ENCODE results near the gene OBSCN.
"Not testable (repeated sequence)": the region's sequence is repeated elsewhere in the genome, so short reads cannot be mapped to it uniquely, and the experiment has no call there.

OBSCN gene

DNA sequence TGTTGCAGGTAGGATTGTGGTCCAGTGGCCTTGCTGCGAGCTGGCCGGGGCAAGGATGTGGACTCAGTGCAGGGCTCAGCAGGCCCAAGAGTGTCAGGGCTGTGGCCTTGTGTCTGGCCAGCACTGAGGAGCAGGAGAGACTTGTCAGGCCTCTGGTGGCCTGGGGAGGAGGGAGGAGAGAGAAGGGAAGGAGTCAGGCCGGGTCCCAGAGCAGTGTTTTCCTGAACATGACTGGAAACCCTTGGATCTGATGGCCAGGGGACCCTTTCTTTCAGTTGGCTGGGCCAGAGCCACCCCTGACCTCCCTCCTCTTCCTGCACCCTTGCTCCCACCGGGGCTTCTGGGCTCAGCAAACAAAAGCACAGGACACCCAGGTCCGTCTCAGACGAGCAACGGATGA, 37.2 kb upstream of the OBSCN start:
- DNase-seq (ENCODE audit: low read depth in 2 of 2), result no peak

- no peak for DNase-seq (ENCODE audit: low read depth in 2 of 2)
Measured at GRCh38 chr1:228171221-228171891, 36.5 kb upstream of the OBSCN start.

DNA sequence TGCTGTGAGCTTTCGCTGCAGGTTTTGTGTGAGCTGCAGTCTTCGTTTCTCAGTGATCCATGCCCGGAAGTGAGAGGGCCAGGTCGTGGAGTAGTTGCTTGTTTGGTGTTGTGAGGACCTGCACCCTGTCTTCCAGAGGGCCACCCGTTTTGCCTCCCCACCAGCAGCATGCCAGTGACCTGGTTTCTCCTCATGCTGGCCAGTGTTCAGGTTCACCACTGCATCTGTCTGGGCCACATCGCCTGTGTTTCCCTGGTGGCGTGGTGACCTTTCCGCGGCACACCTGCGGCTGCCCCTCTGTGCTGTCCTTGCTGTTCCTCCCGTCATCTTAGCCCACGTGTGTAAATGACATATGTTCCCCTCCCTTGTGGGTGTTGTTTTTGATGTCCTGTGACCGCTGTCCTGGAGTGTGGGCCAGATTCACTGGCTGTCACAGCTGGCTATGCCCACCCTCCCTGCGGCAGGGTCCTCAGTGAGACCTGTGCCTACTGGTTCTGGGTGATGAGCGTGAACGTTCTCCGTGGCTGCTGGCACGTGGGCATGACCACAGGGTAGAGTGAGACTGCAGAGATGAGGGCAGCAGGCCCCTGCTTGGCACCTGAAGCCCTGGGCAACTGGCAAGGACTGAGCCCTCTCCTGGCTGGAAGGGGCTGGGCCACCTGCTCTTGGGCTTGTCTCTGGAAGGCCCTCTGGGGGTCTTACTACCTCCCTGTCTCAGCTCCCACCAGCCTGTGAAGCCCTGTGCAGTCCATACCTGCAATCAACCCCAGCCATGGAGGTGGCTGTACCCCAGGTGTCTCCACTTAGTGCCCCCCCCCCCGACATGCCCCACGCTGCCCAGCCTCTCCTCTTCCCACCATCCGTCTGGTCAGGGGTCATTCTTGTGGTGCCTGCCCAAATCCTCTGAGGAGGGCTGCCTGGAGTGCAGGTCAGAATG, 35.0 kb upstream of the OBSCN start:
- no peak for DNase-seq (ENCODE audit: low read depth in 2 of 2)

DNA sequence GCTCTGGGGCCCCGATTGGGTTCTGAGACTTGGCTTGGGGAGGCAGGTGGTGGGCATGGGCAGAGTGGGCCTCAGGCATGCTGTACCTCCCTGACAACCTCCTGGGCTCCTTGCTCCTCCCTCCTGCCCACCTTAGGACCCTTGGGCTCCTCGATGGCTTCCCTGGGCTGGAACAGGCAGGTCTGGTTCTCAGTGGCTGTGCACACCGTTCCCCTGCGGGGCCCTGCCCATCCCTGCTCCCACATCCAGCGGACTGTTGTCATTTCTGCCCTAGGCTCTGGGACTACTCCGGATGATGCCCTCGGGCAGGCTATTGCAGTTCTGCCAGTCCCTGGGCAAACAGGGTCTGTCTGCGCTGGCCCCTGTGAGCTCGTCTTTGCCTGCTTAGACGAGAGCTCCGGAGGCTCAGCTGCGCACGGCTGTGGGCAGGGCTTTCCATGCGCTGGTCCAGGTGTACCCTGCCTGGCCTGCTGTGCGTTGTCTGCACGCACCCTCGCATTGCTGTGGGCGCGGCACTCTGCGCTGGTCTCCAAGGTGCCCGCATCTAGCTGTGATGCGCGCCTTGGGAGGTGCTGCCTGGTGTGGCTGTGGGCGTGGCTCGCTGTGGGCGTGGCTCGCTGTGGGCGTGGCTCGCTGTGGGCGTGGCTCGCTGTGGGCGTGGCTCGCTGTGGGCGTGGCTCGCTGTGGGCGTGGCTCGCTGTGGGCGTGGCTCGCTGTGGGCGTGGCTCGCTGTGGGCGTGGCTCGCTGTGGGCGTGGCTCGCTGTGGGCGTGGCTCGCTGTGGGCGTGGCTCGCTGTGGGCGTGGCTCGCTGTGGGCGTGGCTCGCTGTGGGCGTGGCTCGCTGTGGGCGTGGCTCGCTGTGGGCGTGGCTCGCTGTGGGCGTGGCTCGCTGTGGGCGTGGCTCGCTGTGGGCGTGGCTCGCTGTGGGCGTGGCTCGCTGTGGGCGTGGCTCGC, 34.0 kb upstream of the OBSCN start:
- DNase-seq (ENCODE audit: low read depth in 2 of 2), result not testable (repeated sequence)

DNA sequence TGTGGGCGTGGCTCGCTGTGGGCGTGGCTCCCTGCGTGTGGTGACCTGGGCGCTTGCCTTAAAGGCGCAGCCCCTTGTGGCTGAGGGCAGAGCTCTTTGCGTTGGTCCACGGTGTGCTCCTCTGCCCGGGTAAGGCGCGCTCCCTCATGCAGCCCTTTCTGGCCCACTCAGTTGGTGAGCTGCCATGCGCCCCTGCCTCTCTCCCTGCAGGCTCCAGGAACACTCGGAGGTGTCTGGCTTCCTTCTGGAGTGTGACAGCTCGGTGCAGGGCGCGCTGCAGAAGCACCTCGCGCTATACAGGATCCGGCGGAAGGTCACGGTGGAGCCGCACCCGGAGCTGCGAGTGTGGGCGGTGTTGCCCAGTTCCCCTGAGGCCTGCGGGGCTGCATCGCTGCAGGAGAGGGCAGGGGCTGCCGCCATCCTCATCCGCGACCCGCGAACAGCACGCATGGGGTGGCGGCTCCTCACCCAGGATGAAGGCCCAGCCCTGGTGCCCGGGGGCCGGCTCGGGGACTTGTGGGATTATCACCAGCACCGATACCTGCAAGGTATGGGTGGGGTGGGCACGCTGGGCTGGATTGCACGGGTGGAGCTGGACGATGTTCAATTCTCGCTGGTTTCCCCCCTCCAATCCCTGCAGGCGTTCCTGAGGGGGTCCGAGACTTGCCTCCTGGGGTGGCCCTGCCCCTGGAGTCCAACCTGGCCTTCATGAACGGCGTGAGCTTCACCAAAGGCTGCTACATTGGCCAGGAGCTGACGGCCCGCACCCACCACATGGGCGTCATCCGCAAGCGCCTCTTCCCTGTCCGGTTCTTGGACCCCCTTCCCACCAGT, 33.1 kb upstream of the OBSCN start:
- no peak for DNase-seq (ENCODE audit: low read depth in 2 of 2)

DNA sequence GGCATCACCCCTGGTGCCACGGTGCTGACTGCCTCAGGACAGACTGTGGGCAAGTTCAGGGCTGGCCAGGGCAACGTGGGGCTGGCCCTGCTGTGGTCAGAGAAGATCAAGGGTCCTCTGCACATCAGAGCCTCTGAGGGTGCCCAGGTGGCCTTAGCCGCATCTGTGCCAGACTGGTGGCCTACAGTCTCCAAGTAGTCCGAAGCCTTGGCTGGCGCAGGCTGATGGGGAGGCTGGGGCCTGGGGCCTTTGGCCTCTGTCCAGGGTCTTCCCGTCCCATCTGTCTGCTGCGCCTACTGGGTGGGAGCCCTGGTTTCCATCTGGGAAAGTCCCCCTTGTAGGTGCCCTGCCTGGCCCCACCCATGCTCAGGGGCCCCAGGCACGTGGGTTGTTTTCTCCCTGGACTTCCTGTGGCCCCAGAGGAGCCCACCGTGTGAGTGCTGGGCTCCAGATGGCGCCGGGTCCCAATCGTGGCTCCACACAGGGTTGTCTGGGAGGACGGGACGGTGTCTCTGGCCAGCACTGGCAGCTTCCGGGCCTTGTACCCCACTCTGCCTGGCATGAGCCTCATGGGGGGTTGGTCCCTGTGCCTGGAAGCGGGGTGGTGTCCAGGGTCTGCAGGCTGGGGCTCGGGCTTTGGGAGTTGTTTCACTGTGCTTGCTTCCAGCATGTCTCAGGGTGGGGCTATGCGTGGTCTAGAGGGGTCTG, 32.4 kb upstream of the OBSCN start:
- DNase-seq (ENCODE audit: low read depth in 2 of 2), result no peak

DNA sequence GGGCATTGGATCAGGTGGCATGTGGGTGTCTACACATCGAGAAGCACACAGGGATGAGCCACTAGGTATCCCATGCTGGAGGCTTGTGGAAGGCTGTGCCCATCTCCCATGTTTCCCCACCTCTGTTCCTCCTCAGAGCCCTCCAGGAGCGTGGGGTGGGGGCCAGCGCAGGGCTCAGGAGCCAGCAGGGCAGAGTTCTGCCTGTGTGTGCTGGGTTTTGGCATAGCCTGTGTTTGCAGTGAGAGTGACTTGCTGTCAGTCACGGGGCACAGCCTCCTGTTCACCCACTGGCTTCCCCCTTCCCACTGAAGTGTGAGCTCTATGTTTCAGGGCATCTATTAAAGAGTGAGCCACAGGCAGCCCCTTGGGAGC, 31.8 kb upstream of the OBSCN start:
- DNase-seq (ENCODE audit: low read depth in 2 of 2), result no peak

DNA sequence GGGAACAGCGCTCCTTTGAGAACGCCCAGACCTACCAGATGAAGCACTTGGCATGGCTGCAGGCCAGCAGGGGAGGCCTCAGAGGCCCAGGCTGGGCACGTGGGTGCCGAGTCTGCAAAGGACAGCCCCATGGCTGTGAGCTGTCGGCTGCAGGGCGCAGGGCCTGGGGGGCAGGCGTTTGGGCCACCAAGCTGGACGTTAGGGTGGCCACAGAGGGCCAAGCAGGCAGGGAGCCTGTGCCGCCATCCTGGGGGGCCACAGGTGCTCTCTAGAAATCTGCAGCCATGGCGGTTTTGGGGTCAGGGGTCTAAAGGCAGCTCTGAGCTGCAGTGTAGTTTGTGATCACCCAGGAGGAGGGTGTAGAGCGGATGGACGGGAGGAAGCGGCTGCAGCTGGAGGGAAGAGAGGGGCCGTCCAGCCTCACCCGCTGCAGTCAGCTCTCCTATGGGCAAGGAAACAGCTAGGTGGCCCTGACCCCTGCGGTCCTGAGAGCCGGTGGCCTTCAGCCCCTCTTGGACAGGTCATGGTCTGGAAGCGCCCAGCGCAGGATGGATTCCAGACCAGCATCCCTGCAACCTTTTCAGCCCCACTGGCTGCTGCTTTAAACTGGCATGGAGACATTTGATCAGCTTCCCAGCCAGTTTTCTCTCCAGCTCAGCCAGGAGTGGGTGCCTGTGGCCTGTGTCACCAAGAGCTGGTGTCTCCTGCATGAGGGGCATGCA, 31.2 kb upstream of the OBSCN start:
- no peak for DNase-seq (ENCODE audit: low read depth in 2 of 2)

DNA sequence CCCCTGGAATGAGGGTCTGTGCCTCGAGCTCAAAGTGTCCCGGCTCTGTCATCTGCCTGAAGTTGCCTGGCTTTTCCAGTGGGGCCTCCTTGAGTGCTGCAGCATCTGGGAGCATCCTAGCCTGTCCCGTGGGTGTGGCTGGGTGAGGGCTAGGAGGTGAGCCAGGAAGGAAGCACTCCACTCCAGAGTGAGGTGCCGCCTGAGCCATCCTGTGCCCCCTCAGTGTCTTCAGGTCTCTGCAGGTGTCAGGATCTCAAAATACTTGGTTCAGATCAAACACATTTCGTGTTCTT, 30.7 kb upstream of the OBSCN start:
- no peak for DNase-seq (ENCODE audit: low read depth in 2 of 2)

DNA sequence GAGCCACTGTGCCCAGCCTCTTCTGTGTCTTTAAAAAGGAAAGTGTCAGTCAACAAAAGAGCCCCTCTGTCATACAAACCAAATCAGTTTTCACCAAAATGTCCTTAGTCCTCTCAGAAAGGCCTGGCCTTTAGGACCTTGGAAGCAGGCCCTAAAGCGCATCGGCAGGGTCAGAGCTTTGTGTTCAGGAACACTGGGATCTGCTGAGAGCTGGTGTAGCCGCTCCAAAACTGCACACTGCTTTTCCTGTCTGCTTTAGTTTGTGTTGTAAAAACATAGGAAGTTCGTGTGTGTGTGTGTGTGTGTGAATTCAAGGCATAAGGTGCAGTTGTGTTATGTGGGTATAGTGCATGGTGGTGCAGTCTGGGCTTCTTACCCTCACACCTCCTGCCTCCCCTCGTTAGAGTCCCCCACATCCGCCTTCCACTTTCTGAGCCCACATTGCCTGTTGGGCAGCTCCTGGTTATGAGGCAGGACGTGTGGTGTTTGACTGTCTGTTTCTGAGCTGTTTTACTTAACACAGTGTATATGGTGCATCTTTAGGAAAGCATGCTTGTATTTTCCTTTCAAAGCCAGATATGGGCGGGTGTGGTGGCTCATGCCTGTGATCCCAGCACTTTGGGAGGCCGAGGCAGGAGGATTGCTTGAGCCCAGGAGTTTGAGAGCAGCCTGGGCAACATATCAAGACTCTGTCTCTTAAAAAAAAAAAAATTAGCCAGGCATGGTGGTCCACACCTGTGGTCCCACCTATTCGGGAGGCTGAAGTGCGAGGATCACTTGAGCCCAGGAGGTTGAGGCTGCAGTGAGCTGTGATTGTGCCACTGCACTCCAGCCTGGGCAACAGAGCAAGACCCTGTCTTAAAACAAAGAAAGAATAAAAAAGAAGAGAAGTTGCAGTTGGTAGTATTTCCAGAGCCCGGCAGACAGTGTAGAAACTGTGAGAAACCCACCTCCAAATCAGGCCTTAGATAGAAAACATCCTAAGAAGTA, 29.8 kb upstream of the OBSCN start:
- no peak for DNase-seq (ENCODE audit: low read depth in 2 of 2)

- no peak for DNase-seq (ENCODE audit: low read depth in 2 of 2)
Measured at GRCh38 chr1:228178737-228179684, 28.8 kb upstream of the OBSCN start.

DNA sequence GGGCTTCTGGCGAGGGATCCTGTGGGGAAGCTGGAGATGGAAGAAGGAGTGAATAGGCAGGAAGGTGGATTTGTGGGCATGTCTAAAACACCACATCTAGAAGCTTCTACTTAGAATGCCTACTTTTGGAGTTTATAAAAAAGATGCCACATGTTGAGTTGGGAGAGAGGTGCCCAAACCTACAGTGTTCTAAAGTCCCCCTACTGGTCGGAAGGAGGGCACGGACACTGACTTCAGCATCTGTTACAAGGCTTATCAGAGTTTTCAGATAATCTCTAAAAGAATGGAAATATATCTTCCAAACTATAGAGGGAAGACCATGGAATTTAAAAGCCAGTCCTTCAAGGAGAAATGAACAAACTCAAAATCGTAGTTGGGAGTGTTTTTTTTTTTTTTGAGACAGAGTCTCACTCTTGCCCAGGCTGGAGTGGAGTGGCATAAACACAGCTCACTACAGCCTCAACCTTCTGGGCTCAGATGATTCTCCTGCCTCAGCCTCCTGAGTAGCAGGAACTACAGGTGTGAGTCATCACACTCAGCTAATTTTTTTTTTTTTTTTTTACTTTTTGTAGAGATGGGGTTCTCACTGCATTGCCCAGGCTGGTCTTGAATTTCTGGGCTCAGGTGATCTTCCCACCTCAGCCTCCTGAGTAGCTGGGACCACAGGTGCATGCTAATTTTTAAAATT, 27.4 kb upstream of the OBSCN start:
- no peak for DNase-seq (ENCODE audit: low read depth in 2 of 2)

- DNase-seq (ENCODE audit: low read depth in 2 of 2), result no peak
Measured at GRCh38 chr1:228180959-228181644, 26.7 kb upstream of the OBSCN start.

GRCh38 chr1:228181645-228182034, 26.2 kb upstream of the OBSCN start:
- DNase-seq (ENCODE audit: low read depth in 2 of 2), result no peak

- no peak for DNase-seq (ENCODE audit: low read depth in 2 of 2)
Measured at GRCh38 chr1:228182296-228183030, 25.4 kb upstream of the OBSCN start.

DNA sequence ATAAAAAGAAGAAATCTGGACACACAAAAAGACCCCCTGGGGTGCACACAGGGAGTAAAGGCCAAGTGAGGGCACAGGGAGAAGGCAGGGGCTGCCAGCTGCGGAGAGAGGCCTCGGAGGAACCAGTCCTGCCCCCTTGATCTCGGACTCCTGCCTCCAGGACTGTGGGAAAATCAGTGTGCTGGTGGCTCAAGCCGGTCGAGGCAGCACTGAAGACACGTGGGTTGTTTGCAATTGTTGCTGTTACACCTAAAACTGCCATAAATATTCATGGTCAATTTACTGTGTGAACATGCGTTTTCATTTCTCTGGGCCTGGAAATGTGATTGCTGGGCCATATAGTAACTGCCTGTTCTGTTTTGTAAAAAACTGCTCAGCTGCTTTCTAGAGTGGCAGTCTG, 23.7 kb upstream of the OBSCN start:
- DNase-seq (ENCODE audit: low read depth in 2 of 2), result no peak
